Pancreas (tissue), 10 donors: ENCODE measurements around the gene OPCML. TPM values are rescaled to one million over a fixed set of nuclear protein-coding genes. Genes with fewer than 3 reads are reported as not detected.

Experiments
- ATAC-seq, 4 donors: fragments of 200-7000 bp; cut with Tn5 transposase; one replicate each; pipeline versions ENCODE4 v1.8.0 to v1.9.1; 2020; ENCODE audit warnings: mild to moderate bottlenecking in 4 of 4, moderate library complexity in 4 of 4
- DNase-seq, 6 donors: peaks; one replicate each; pipeline ENCODE4 v3.0.0-alpha.2; 2020
- FAIRE-seq: peaks from 2 replicates; lab custom pipeline; 2012; peaks lifted over from hg19 to GRCh38; lab: Jason Lieb, UNC
- H3K27ac ChIP-seq, 4 donors: fragments of 200-600 bp; sonication (generic); 1 replicate in 3 of 4; 2 replicates in 1 of 4; pipeline versions ENCODE4 v1.5.0 to v1.8.0; 2020
- H3K27me3 ChIP-seq, 4 donors: fragments of 200-600 bp; one replicate each; pipeline ENCODE4 v1.8.0; 2021
- H3K36me3 ChIP-seq, 3 donors: fragments of 200-600 bp; sonication (generic) in 1 of 3; one replicate each; pipeline versions ENCODE4 v1.5.0 to v1.8.0; 2020 to 2021
- H3K4me1 ChIP-seq, 3 donors: fragments of 200-600 bp; one replicate each; pipeline ENCODE4 v1.8.0; 2021
- H3K4me3 ChIP-seq, 4 donors: fragments of 200-600 bp; sonication (generic) in 2 of 4; one replicate each; pipeline versions ENCODE4 v1.5.0 to v1.8.0; 2020 to 2021
- H3K9me3 ChIP-seq, 4 donors: fragments of 200-600 bp; one replicate each; pipeline ENCODE4 v1.8.0; 2021
- CTCF ChIP-seq, 4 donors: fragments of 200-600 bp; sonication (generic) in 3 of 4; IDR thresholded peaks; one replicate each; pipeline versions ENCODE4 v1.5.0 to v1.8.0; 2021; ENCODE audit warnings: antibody characterized with exemption in 4 of 4
- WGBS, 2 donors: extraction: QIAGEN DNeasy Blood & Tissue Kit; methylation state at CpG; one replicate each; pipeline ENCODE4 v1.1.7; 2013; 5-methylcytosine and 5-hydroxymethylcytosine counted together
- intact Hi-C, 3 donors: fragments of 100-400 bp; cut with DNase I; formaldehyde crosslinking; loops; one replicate each; pipeline versions ENCODE4 v1.11.1 to v1.14.2; 2022
- polyA plus RNA-seq, 2 donors: library from polyadenylated mRNA; stranded (reverse); fragments of 200-250 nt; gene quantifications; one replicate each; pipeline ENCODE4 v1.2.3, GENCODE V29; 2013
- total RNA-seq, 6 donors: library from RNA; stranded (reverse); fragmentation: NEBNext Ultra II Directional in 4 of 6; extraction: Animal tissue kit (Norgen Biotek cat#: 25700) in 4 of 6; gene quantifications; one replicate each; pipeline versions ENCODE4 v1.2.1 to v1.2.4, GENCODE V29; 2021 to 2023
- donor health status: healthy with polysubstance abuse.
- donor health status: DM: no; HTN: no; CAD: no; lungs with moderate emphysema.
- donor health status: DM: no; HTN: no; CAD: no.
- donor health status: control.
- donor health status: control.
- donor health status: Bipolar disorder and iron deficiency.
- donor health status: DM: yes; HTN: yes; CAD: no.
- donor health status: DM: no; HTN: no; CAD: no.
- donor health status: DM: no; HTN: no; CAD: no.
- donor health status: DM: yes; HTN: yes; CAD: no.

Gene OPCML
- total and polyA plus RNA-seq, 8 donors, result 0.05 to 0.31 (median 0.19) TPM

GRCh38 chr11:132712466-132712865 lies 819.8 kb downstream of the OPCML start:
- ATAC-seq, result no peak
- DNase-seq, result no peak
- H3K27ac ChIP-seq, result no peak overlapping the region
- no peak overlapping the region for H3K4me3 ChIP-seq
- TF ChIP-seq CTCF (IDR thresholded peaks at IDR 0.05), result no peak
- no peak for FAIRE-seq
- no peaks in the 10 kb centered on the region for H3K4me1 ChIP-seq
- intact Hi-C loops, result no loop called here
- no peaks in the 10 kb centered on the region for H3K27me3 ChIP-seq
- H3K9me3 ChIP-seq, result no peaks in the 10 kb centered on the region
- 75 to 82% methylated on average over 15 of the region's 15 CpGs for WGBS, 2 donors
- no peaks in the 10 kb centered on the region for H3K36me3 ChIP-seq

- intact Hi-C loops, result no loop called here
- H3K9me3 ChIP-seq, result no peaks in the 10 kb centered on the region
- no peak for TF ChIP-seq CTCF (IDR thresholded peaks at IDR 0.05)
- FAIRE-seq, result no peak
- no peaks in the 10 kb centered on the region for H3K27me3 ChIP-seq
- H3K4me3 ChIP-seq, result no peak overlapping the region
- H3K27ac ChIP-seq, result no peak overlapping the region
- peaks cover 0 to 7% (median 0%) of the 10 kb centered on the region in 3 donors for H3K4me1 ChIP-seq
- WGBS, 2 donors, result 35 to 40% methylated on average over 5 of the region's 5 CpGs
- H3K36me3 ChIP-seq, result no peaks in the 10 kb centered on the region
- peak; percentile 64 to 94 (median 90) for ATAC-seq
- peak in 2 of 6 donors; percentile 10 to 11 for DNase-seq
These were observed 827.4 kb downstream of the OPCML start for GRCh38 chr11:132704781-132705375.

GRCh38 chr11:132692891-132693290 lies 839.4 kb downstream of the OPCML start:
- H3K27me3 ChIP-seq, result no peaks in the 10 kb centered on the region
- intact Hi-C loops, result no loop called here
- no peaks in the 10 kb centered on the region for H3K36me3 ChIP-seq
- peaks cover 0 to 9% (median 3%) of the 10 kb centered on the region in 3 donors for H3K4me1 ChIP-seq
- no peak for TF ChIP-seq CTCF (IDR thresholded peaks at IDR 0.05)
- no peak for FAIRE-seq
- no peak for ATAC-seq
- no peak overlapping the region for H3K27ac ChIP-seq
- H3K9me3 ChIP-seq, result no peaks in the 10 kb centered on the region
- H3K4me3 ChIP-seq, result no peak overlapping the region
- WGBS, 2 donors, result 2 to 16% methylated on average over 1 of the region's 1 CpG
- no peak for DNase-seq

GRCh38 chr11:132691848-132692550 lies 840.3 kb downstream of the OPCML start:
- TF ChIP-seq CTCF (IDR thresholded peaks at IDR 0.05), result no peak
- Histone ChIP-seq H3K27me3 (no peaks in the 10 kb centered on the region), H3K4me3 (no peak overlapping the region), H3K9me3 (no peaks in the 10 kb centered on the region), H3K36me3 (no peaks in the 10 kb centered on the region), H3K4me1 (peaks cover 0 to 9% (median 3%) of the 10 kb centered on the region in 3 donors), H3K27ac (no peak overlapping the region)
- 50 to 54% methylated on average over 6 of the region's 6 CpGs for WGBS, 2 donors
- no peak for FAIRE-seq
- no peak for DNase-seq
- no peak for ATAC-seq
- intact Hi-C loops, result no loop called here

GRCh38 chr11:132686886-132687285 lies 845.4 kb downstream of the OPCML start:
- WGBS, 2 donors, result 54 to 63% methylated on average over 4 of the region's 4 CpGs
- intact Hi-C loops, result no loop called here
- Histone ChIP-seq H3K36me3 (no peaks in the 10 kb centered on the region), H3K27me3 (no peaks in the 10 kb centered on the region), H3K9me3 (no peaks in the 10 kb centered on the region), H3K4me3 (no peak overlapping the region), H3K4me1 (no peaks in the 10 kb centered on the region), H3K27ac (no peak overlapping the region)
- no peak for FAIRE-seq
- ATAC-seq, result no peak
- no peak for DNase-seq
- no peak for TF ChIP-seq CTCF (IDR thresholded peaks at IDR 0.05)
